Measurements from ENCODE around the gene GRIA3.

DNA sequence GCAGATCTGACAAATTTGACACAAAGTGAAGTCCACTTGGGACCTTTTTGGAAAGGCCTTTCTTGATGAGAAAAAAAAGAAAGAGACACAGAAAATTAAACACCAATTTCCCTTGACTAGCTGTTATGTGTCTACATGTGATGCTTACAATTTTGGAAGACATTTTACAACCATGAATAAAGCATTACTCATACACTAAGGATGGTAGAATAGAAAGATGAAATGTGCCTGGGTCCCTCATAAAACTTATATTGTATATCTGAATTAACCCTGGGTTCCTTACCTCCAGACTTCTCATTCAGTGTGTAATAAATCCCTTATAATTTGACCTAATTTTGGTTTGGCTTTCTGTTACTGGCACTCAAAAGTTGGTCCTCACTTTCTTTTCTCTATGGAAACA, 16.5 kb upstream of the GRIA3 start:
- TF ChIP-seq EZH2 (IDR thresholded peaks at IDR 0.05) = no peak
- TF ChIP-seq, protein P1, sequence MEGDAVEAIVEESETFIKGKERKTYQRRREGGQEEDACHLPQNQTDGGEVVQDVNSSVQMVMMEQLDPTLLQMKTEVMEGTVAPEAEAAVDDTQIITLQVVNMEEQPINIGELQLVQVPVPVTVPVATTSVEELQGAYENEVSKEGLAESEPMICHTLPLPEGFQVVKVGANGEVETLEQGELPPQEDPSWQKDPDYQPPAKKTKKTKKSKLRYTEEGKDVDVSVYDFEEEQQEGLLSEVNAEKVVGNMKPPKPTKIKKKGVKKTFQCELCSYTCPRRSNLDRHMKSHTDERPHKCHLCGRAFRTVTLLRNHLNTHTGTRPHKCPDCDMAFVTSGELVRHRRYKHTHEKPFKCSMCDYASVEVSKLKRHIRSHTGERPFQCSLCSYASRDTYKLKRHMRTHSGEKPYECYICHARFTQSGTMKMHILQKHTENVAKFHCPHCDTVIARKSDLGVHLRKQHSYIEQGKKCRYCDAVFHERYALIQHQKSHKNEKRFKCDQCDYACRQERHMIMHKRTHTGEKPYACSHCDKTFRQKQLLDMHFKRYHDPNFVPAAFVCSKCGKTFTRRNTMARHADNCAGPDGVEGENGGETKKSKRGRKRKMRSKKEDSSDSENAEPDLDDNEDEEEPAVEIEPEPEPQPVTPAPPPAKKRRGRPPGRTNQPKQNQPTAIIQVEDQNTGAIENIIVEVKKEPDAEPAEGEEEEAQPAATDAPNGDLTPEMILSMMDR (IDR thresholded peaks at IDR 0.05) = no peak

All from neural progenitor cell (in vitro differentiated cells).